ENCODE results near the gene DOK5. TPM values are rescaled to one million over a fixed set of nuclear protein-coding genes. Genes with fewer than 3 reads are reported as not detected.

Gene DOK5
- total RNA-seq, 1 donor from 2014 or later, result not detected

DNA sequence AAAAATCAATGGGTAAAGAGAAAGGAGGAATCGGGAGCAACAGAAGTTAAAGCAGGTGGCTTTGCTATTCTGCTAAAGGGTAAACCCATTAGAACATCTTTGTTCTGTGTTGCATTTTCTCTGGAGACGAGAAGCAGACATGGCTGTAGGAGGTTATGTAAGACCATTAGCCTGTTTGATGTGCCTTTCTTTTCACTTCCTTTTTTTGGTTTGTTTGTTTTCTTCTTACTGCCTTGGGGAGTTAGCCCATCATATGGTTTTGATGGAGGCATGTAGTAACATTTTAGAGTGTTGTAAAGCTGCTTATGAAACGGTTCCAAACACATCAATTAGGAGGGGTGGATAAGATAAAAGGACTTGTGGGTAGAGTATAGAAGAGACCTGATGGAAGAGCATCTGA, 131.0 kb downstream of the DOK5 start:
- ATAC-seq (no peak), DNase-seq (ENCODE audit: low spot score) (no peak)

DNA sequence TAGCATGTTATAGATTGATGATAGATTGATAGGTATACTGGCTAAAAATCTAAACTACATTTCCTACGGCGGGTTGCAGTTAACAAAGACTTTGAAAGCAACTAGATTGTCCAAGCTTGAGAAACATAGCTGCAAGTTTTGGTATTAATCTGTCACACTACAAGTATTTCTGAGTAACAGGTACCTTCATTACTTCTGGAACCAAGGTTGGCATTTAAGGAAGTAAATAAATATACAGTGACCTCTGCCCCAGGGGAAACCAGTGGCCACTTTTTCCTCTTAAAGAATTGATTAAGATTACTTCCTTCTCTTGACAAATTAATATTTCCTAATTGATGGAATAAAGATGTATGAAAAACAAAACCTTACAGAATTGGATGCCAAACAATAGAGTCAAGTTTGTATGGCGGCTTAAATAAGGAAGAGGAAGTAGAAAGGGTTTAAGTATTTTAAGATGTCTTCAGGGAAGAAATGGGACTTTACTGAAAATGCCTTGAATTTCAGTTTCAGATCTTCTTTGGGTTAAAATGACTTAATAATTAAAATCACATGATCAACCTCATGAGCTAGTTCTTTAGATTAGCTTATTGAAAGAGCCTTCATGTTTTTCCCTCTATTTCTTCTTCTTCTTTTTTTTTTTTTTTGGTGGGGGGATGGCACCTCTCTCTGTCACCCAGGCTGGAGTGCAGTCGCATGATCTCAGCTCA, 132.8 kb downstream of the DOK5 start:
- no peak for DNase-seq (ENCODE audit: low spot score)
- ATAC-seq, result no peak

DNA sequence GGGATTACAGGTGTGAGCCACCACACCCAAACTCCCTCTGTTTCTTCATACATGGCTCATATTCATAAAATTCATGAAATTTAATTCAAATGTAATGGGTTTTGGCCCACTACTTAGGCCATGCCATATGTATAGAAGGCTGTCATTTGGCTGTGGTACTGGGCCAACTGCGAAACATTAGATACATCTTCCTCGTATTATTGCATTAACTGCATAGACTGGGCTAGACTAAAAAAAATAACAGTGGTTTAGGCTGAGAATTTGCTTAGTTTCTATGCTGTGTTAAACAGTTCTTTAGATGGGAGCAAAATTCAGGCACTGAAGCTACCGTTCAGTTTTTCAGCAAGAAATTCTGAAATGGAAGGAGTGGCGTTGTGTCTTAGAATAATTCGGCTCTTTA, 133.6 kb downstream of the DOK5 start:
- ATAC-seq (no peak), DNase-seq (ENCODE audit: low spot score) (no peak)

DNA sequence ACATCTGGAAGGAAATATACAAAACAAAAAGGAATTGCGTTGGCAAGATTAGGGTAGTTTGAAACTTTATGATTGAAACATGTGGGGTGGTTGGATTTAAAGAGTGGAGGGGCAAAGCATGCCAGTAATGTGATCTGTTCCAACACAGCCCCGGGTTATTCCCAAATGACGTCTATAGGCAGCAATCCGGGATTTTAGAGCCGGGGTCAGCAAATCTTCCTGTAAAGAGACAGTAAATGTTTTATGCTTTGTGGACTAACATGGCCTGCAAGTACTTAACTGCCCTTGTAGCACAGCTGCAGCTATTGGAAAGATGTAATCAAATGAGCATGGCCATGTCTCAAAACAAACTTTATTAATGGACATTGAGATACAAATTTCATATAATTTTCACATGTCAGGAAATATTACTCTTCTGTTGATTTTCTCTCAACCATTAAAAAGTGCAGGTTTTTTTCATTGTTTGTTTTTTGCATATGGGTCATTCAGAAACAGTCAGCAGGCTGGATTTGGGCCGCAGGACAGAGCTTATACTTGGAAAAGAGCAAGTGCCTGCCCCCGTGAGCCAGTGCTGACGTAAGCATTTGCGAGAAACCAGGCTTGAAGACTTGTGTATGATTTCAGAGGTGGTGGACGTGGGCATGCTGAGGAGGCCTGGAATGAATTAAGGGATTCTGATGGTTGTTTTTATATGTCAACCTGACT, 136.5 kb downstream of the DOK5 start:
- no peak for DNase-seq (ENCODE audit: low spot score)
- ATAC-seq, result no peak

DNA sequence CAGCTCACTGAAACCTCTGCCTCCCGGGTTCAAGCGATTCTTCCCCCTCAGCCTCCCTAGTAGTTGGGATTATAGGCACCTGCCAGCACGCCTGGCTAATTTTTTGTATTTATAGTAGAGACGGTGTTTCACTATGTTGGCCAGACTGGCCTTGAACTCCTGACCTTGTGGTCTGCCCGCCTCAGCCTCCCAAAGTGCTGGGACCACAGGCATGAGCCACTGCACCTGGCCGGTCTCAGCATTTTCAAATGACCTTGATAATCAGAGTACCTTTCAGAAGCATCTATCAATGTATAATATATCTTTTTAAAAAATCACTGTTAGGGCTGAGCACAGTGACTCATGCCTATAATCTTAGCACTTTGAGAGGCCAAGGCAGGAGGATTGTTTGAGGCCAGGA, 143.0 kb downstream of the DOK5 start:
- DNase-seq (ENCODE audit: low spot score) (no peak), ATAC-seq (no peak)

DNA sequence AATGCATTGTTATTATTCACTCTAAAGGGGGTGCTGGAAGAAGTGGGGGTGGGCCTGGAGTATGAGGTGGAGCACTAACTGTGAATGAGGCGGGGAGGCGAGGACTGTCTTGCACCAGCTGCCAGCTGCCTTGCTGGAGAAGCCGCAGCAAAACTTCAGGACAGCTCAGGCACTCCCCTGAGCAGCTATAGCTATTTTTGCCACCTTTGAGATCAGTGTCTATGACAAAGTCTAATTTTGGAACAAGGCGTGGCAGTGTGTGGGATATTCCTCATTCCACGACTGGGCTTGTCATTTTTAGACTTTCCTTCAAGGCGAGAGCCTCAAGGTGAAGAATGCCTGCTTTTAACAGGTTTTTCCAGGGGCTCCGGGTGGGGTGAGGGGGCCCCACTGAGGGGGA, 143.8 kb downstream of the DOK5 start:
- no peak for ATAC-seq
- DNase-seq (ENCODE audit: low spot score), result no peak

DNA sequence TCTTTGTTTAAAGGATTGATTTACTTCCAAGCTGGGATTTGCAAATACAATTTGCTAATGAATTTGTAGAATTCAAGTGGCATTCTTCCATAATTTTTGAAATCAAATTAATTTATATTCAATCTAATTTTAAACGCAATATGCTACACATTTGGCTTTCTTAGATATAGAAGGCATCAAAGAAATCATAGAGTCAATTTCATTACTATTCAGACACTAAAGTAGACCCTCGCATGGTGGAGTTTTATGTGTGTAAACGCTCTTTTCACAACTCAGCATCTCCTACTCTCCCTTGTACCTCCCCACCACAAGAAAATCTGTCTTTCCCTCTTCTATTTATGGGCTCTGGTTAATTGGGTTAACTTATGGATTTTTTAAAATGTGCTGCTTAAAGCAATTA, 144.3 kb downstream of the DOK5 start:
- no peak for ATAC-seq
- no peak for DNase-seq (ENCODE audit: low spot score)

DNA sequence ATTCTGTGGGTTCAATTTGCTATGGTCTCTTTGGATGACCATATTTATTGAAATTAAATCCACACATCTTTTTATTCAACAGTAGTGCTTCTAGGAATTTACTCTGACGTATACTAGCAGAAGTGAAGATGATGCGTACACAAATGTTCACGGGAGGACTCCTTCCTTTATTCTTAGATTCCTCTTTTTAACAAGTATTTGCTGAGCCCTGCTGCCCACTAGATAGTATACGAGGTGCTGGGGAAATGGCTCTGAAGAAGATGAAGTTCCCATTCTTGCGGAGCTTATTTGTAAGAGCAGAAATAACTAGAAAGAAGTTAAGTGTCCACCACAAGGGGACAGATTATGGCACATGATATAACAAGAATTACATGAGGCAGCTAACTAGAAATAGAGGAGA, 145.2 kb downstream of the DOK5 start:
- DNase-seq (ENCODE audit: low spot score) (no peak), ATAC-seq (no peak)

DNA sequence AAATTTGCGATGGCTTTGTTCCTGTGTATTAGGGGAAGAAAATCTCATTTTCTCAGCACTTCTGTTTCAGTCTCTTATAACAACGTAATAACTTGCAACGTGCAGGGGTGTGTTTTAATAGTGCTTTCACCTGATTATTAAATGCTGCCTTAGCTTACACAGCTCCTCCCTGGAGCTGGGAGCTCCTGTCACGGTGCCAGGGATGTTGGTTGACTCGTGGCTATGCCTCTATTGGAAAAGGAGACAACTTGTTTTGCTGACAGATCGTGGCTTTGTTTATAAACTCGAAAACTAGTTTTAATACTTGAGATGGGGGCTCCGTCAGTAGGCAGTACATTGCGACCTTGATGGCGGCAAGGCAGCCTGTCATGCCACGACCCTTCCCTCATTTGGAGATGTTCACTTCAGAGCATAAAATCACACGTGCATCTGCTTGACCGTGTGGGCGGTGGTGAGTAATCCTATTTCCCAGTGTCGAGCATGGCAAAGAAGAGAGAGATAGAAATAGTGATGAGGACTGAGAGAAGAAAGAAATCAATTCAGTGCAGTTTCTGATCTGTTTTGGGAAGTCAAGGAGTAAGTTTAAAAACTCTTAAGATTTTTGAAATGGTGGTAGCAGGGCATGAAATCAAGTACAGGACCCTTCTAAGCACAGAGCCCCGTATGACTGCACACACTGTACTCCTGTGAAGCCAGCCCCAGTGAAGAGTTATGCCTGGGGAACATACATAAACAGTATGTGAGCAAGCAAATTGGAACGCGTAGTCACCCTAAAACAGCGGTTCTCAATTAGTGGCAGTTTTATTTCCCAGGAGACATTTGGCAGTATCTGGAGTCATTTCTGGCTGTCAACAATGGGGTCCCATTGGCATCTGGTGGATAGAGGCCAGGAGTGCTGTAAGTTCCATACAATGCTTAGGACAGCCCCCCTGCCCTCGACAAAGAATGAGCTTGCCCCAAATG, 147.2 kb downstream of the DOK5 start:
- no peak for DNase-seq (ENCODE audit: low spot score)
- ATAC-seq, result no peak

DNA sequence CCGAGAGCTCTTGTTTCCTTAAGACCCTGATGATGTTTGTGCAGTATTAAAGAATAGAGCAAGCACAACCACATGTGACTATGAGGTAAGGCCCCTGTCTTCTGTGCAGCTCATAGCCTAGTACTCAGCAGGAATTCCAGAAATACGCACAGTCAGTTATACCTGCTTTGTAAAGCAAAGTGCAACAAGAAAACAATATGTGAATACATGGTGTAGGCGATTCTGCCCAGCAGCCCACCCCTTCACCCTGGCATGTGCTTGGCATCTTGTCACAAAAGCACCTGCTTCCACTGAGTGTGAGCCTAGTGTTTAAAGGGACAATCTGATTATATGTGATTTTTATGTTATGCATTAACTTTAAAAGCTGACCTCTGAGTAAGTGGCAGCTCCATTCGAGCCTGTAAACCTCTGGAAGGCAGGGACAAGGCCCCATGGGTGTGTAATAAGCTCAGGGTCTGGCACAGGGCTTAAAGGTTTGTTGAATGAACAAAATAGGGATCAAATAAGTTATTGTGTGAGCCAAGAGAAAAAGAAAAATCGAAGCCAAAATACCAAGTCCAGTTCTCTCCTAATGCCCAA, 148.7 kb downstream of the DOK5 start:
- ATAC-seq (no peak), DNase-seq (ENCODE audit: low spot score) (no peak)

DNA sequence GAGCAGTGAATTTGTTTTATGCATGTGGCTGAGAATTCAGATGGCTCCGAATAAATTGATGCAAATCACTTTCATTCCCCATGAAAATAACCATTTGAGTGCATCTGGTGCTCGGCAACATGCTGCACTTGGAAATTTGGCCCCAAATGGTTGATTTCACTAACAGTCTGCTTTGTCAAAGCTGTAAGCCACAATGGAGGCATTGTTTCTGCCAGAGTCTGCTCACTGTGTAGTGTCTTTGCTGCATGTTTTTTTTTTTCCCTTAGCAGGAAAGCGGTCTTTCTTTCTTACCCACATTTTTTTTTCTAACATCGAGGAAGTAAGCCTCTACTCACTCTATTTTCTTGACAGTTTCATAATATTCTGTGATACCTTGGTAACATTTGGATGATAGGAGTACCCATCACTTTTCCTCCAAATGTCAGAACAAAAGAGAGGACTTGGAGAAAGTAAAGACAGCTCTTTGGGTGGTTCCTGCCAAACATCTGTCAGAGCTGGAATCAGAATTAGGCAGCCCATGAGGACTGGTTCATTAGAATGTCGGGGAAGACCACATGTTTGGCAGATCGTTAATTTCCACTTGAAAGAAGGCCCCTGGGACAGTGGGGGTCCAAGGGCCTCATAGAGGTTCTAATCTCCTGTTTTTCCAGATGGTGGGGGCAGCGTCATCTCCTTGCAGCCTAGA, 149.5 kb downstream of the DOK5 start:
- no peak for ATAC-seq

DNA sequence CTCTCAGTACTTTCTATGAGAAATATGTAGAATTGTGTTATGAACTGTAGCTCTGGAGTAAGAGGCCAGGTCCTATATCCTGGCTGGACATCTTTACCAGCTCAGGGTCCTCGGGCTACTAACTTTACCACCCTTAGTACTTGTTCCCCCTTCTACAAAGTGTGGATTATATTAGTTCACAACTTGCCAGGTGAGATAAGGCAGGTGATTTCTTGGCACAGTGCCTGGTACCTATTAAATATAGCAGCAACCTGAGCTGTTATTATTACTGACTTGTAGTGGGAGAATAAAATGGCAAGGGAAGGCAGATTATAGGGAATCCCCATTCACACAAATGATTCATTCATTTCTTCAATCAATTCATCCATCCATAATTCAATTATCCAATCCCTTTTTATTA, 150.1 kb downstream of the DOK5 start:
- no peak for ATAC-seq
- no peak for DNase-seq (ENCODE audit: low spot score)

More for the DNA sequence above, 149.5 kb downstream of the DOK5 start:
- no peak for DNase-seq (ENCODE audit: low spot score)

DNA sequence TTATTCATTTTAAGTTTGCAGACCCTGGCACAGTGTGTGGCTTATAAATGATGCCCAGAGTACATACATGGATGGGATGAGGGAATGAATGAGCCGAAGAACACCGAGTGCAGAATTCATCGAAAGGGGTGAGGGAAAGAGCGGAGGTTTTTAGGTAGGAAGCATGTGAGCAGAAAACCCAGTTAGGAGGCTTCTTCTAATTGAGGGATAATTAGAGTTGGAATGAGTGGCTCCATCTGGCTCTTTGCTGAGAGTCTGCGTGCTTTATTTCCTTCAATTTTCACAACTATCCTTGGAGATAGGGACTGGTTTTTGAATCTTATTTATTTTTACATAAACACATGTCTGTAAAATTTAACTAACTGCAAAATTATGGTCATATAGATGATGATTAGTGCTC, 150.7 kb downstream of the DOK5 start:
- ATAC-seq, result no peak
- DNase-seq (ENCODE audit: low spot score), result no peak

DNA sequence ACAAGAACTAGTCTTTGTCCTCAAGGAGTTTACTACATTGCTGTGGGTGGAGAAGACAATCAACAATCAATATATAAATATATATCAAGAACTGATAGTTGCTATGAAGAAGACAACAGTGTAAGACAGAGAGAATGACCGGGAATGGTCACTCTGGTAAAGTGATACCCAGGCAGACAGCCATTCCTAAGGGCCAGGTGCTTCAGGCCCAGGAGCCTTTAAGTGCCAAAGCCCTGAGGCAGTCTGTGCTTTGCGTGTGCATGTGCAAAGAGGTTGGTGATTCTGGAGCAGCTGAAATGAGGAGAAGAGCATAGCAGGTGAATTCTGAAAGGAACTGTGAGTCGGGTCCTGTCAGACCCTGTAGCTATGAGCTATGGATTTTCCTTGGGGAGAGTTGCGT, 154.2 kb downstream of the DOK5 start:
- ATAC-seq, result no peak
- DNase-seq (ENCODE audit: low spot score), result no peak

DNA sequence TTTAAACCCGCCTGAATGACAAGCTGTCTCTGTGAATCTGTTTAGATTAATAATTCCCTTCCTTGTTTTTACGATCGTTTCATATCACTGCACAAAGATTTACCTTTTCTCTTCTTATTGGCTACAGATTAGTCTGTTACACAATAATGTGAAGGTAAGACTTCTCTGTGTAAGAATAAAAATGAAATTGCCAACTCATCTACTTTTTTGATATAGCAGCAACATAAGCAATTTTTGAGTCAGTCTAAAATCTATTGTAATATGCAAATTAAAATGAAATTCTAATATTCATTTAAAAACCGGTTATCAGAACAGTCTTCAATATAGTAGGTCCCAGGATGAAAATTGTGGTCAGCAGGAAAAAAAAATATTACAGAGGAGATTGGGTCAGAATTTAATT, 155.2 kb downstream of the DOK5 start:
- DNase-seq (ENCODE audit: low spot score), result no peak
- no peak for ATAC-seq

DNA sequence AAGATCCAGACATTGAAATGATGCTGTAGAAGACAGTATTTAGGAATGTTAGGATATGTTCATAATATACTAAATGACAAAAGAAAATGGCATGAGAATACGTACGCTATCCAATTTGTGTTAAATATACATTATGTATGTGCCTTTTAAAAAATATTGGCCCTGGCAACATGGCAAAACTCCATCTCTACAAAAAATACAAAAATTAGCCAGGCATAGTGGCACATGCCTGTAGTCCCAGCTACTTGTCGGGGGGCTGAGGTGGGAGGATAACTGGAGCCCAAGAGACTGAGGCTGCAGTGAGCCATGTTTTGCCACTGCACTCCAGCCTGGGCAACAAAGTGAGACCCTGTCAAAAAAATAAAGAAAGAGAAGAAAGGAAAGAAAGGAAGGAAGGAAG, 155.7 kb downstream of the DOK5 start:
- DNase-seq (ENCODE audit: low spot score) (no peak), ATAC-seq (no peak)

DNA sequence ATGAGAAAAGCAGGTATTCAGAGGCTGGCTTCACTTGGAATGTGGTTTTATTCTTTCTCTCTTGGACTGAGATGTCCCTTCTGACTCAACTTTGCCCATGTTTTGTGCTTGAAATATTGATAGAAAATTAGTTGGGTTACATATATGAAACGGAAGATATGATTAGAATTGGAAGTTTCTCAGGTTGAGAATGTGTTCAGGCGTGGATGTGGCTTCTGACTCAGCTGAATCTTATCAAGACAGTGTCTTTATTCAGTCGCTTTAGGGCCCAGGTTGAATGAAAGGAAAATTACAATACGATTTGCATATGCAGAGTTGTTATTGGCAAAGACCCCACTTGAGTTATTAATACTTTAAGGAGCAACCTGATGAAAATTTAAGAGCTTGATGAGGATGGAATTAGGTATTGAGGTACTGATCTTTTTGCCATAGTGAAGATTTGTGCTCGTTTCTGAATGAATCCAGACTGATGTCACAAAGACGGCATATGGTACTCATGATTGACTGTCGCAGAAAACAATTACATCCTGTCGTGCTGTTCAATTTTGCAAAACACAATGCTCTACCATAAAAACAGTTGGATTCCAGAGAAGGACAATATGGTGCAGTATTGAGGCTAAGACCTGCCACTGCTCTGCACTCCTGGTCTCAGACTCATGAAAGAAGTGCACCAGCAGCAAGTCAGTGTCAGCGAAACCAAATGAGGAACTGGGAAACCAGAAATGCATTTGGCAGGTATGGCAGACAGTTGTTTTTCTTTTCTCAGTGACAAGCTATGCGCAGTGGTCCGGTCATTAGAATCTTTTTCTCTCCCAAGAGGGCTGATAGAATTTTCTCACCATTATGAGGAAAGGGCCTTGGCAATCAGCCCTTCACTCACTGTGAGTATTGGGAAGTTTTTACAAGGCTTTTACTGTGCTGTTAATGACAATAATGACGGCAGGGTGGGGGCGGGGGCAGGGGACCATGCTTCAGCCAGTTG, 158.3 kb downstream of the DOK5 start:
- DNase-seq (ENCODE audit: low spot score) (no peak), ATAC-seq (no peak)

DNA sequence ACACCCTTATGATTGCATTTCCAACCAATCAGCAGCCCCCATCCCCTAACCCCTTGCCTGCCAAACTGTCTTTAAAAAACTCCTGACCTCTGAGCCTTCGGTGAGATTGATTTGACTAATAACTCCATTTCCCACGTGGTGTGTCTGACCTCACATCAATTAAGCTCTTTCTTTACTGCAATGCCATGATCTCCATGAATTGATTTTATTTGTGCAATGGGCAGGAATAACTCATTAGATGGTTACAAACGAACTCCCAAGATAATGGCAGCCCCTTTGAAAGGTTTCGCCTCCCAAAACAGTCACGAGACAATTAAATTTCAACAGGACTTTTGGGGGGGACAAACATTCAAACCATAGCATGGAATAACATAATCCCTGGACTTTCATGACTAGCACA, 161.2 kb downstream of the DOK5 start:
- DNase-seq (ENCODE audit: low spot score) (no peak), ATAC-seq (no peak)

DNA sequence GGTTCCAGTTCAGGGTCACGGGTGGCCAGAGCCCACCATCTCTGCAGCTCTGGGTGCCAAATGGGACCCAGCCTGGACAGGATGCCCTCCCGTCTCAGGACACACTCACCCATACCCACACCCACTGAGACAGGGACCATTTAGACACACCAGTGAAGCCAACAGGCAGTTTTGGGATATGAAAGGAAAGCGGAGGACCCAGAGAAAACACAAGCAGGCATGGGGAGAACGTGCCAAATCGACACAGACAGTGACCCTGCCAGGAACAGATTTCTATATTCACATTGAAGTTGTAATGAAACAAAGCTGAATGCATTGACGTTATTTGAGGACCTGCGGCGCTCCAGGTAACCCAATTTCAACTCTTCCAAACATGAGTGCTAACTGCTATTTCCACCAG, 164.5 kb downstream of the DOK5 start:
- ATAC-seq, result no peak

DNA sequence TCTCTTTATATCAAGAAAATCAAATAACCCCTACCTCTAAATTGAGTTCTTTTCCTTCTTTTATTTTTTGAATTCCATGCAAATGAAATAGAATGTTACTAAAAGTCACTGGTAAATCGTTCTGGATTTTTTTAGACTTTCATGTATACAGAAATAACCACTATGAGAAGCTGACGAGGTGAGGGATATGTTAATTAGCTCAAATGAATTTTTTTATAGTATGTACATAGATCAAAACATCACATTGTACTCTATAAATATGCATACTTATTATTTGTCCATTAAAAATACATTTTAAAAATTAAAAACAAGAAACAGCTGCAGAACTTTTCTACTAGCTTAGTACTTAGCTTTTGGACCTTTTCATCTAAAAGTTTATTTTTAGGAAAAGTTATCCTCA, 165.4 kb downstream of the DOK5 start:
- DNase-seq (ENCODE audit: low spot score) (no peak), ATAC-seq (no peak)

More for the DNA sequence above, 164.5 kb downstream of the DOK5 start:
- no peak for DNase-seq (ENCODE audit: low spot score)

Measured in left lobe of liver (tissue), 2 donors.